OCI-LY1 (cell line): ENCODE measurements around the gene MT1E.

Experiments used
- H2AFZ ChIP-seq: fragments of 200-600 bp; sonication (generic), shearing (Covaris generic); 2 replicates; pipeline ENCODE4 v1.6.0; 2014; ENCODE audit warnings: antibody characterized with exemption, mild to moderate bottlenecking, low read length
- H3F3A ChIP-seq: fragments of 200-600 bp; sonication (generic), shearing (Covaris generic); 2 replicates; pipeline ENCODE4 v1.6.0; 2014; ENCODE audit warnings: mild to moderate bottlenecking, antibody characterized with exemption, low read length, moderate library complexity; ENCODE audit not compliant: insufficient read depth
- H3K27ac ChIP-seq: fragments of 200-600 bp; sonication (generic); 2 replicates; pipeline ENCODE4 v1.5.1; 2014; ENCODE audit warnings: low read length, mixed run types, mild to moderate bottlenecking, low read depth; ENCODE audit not compliant: poor library complexity, severe bottlenecking
- H3K27me3 ChIP-seq: fragments of 200-600 bp; sonication (generic); 2 replicates; pipeline ENCODE4 v1.6.0; 2014; ENCODE audit warnings: antibody characterized with exemption, mild to moderate bottlenecking, low read length, moderate library complexity; ENCODE audit not compliant: insufficient read depth
- H3K36me3 ChIP-seq: fragments of 200-600 bp; sonication (generic); 2 replicates; pipeline ENCODE4 v1.6.1; 2014; ENCODE audit warnings: mild to moderate bottlenecking, antibody characterized with exemption, low read length, moderate library complexity, mixed read lengths; ENCODE audit not compliant: insufficient read depth
- H3K4me1 ChIP-seq: fragments of 200-600 bp; sonication (generic); 2 replicates; pipeline ENCODE4 v1.5.1; 2014; ENCODE audit warnings: mild to moderate bottlenecking, low read length, moderate library complexity; ENCODE audit not compliant: insufficient read depth, severe bottlenecking
- H3K4me2 ChIP-seq: fragments of 200-600 bp; sonication (generic), shearing (Covaris generic); 2 replicates; pipeline ENCODE4 v1.6.1; 2014; ENCODE audit warnings: low read length
- H3K4me3 ChIP-seq: fragments of 200-600 bp; sonication (generic); 2 replicates; pipeline ENCODE4 v1.5.1; 2014; ENCODE audit warnings: low read length, low read depth, mild to moderate bottlenecking, mixed read lengths; ENCODE audit not compliant: poor library complexity, severe bottlenecking
- H3K79me2 ChIP-seq: fragments of 200-600 bp; shearing (Covaris generic); 2 replicates; pipeline ENCODE4 v1.6.1; 2016; ENCODE audit warnings: mixed run types, low read length, mixed read lengths; ENCODE audit not compliant: insufficient read depth
- H3K9ac ChIP-seq: fragments of 200-600 bp; sonication (generic), shearing (Covaris generic); 2 replicates; pipeline ENCODE4 v1.6.1; 2014; ENCODE audit warnings: mild to moderate bottlenecking, low read length, mixed read lengths
- H3K9me2 ChIP-seq: fragments of 200-600 bp; sonication (generic), shearing (Covaris generic); 2 replicates; pipeline ENCODE4 v1.6.1; 2014; ENCODE audit warnings: low read depth, mild to moderate bottlenecking, low read length, mixed read lengths
- H3K9me3 ChIP-seq: fragments of 200-600 bp; shearing (Covaris generic); 2 replicates; pipeline ENCODE4 v1.6.1; 2014; ENCODE audit warnings: low read length, mixed read lengths
- H4K20me1 ChIP-seq: fragments of 200-600 bp; sonication (generic), shearing (Covaris generic); 2 replicates; pipeline ENCODE4 v1.6.0; 2016; ENCODE audit warnings: mild to moderate bottlenecking, low read length; ENCODE audit not compliant: insufficient read depth
- EZH2 ChIP-seq: fragments of 200-600 bp; sonication (generic), shearing (Covaris generic); IDR thresholded peaks from 2 replicates; pipeline ENCODE4 v1.8.0; 2017; ENCODE audit warnings: borderline replicate concordance, mixed run types, mild to moderate bottlenecking, antibody characterized with exemption, low read length, moderate library complexity, mixed read lengths
- TF ChIP-seq, protein P1 (sequence below): fragments of 200-600 bp; sonication (generic), shearing (Covaris generic); IDR thresholded peaks from 2 replicates; pipeline ENCODE4 v1.5.1; 2017; ENCODE audit warnings: mild to moderate bottlenecking, antibody characterized with exemption, low read length, moderate library complexity, mixed read lengths

Gene MT1E

GRCh38 chr16:56616608-56617211 is 8.9 kb upstream of the MT1E start:
- no peaks in the 10 kb centered on the region for H3K9me2 ChIP-seq
- no peak overlapping the region for H3K9ac ChIP-seq
- no peak overlapping the region for H3K4me2 ChIP-seq
- no peak overlapping the region for H3K27ac ChIP-seq
- no peaks in the 10 kb centered on the region for H4K20me1 ChIP-seq
- H3K4me1 ChIP-seq: no peaks in the 10 kb centered on the region
- no peak overlapping the region for H2AFZ ChIP-seq
- TF ChIP-seq, protein P1, sequence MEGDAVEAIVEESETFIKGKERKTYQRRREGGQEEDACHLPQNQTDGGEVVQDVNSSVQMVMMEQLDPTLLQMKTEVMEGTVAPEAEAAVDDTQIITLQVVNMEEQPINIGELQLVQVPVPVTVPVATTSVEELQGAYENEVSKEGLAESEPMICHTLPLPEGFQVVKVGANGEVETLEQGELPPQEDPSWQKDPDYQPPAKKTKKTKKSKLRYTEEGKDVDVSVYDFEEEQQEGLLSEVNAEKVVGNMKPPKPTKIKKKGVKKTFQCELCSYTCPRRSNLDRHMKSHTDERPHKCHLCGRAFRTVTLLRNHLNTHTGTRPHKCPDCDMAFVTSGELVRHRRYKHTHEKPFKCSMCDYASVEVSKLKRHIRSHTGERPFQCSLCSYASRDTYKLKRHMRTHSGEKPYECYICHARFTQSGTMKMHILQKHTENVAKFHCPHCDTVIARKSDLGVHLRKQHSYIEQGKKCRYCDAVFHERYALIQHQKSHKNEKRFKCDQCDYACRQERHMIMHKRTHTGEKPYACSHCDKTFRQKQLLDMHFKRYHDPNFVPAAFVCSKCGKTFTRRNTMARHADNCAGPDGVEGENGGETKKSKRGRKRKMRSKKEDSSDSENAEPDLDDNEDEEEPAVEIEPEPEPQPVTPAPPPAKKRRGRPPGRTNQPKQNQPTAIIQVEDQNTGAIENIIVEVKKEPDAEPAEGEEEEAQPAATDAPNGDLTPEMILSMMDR: no peak
- TF ChIP-seq EZH2: no peak
- no peaks in the 10 kb centered on the region for H3K9me3 ChIP-seq
- no peaks in the 10 kb centered on the region for H3K27me3 ChIP-seq
- no peaks in the 10 kb centered on the region for H3F3A ChIP-seq
- H3K79me2 ChIP-seq: no peaks in the 10 kb centered on the region
- H3K4me3 ChIP-seq: no peak overlapping the region
- H3K36me3 ChIP-seq: no peaks in the 10 kb centered on the region

DNA sequence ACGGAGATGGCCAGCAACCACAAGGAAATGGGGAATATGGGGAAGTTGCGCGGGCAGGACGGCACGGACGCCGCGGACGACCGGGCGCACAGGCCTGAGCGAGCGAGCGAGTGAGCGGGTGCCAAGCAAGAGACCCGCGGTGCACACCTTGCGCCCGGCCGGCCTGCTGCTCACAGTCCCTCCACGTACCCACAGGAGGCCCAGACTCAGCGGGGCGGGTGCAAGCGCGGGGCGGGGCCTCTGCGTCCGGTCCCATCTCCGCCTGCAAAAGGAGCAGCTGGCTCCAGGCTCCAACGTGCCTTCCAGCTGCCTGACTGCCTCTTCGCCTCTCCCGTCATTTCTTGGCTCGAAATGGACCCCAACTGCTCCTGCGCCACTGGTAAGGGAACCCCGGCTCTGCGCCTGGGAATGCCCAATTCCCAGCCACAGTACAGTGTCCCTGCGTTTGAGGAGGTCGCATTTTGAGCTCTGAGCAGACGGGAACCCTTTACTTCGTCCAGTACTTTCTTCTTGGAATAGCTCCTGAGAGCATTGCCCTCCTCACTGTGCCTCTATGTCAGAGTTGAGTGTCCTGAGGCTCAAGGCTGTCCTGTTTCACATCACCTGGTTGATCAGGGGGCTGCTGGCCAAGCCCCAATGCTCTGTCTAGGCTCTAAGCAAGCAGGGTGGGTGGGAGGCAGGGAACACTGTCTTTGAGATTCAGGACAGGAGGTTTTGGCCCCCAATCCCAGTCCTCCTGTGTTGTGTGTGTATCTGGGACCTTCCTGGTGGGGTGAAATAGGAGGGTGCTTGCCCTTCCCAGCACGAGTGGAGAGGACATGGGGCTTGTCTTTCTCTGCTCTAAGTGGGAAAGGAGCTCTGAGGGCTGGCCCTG is 8.1 kb upstream of the MT1E start:
- Histone ChIP-seq H3K36me3 (no peaks in the 10 kb centered on the region), H3K9ac (no peak overlapping the region), H3K9me3 (no peaks in the 10 kb centered on the region), H3K9me2 (no peaks in the 10 kb centered on the region), H3K4me1 (no peaks in the 10 kb centered on the region), H3K4me3 (no peak overlapping the region), H3K27me3 (no peaks in the 10 kb centered on the region), H3K27ac (no peak overlapping the region), H4K20me1 (no peaks in the 10 kb centered on the region), H2AFZ (no peak overlapping the region), H3K4me2 (no peak overlapping the region), H3F3A (no peaks in the 10 kb centered on the region), H3K79me2 (no peaks in the 10 kb centered on the region)
- no peak for TF ChIP-seq EZH2
- TF ChIP-seq, protein P1: no peak

DNA sequence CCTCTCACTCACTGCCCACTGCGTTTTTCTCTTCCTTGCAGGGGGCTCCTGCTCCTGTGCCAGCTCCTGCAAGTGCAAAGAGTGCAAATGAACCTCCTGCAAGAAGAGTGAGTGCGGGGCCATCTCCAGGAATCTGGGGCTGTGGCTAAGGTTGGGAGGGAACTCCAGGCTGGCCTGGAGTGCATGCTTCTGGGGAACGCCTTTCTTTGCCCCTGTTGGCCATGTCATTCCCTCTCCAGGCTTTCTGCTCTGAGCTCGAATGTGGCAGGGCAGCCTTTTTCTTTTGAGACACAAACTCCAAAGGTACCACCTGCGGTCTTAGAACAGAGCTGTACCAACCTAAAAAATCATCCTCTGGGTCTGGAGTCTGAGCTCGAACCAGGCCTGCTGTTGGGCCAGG is 7.4 kb upstream of the MT1E start:
- Histone ChIP-seq H3K9me3 (no peaks in the 10 kb centered on the region), H3K27me3 (no peaks in the 10 kb centered on the region), H3K4me3 (no peak overlapping the region), H3K27ac (no peak overlapping the region), H3K36me3 (no peaks in the 10 kb centered on the region), H3F3A (no peaks in the 10 kb centered on the region), H3K9ac (no peak overlapping the region), H3K9me2 (no peaks in the 10 kb centered on the region), H2AFZ (no peak overlapping the region), H3K79me2 (no peaks in the 10 kb centered on the region), H3K4me1 (no peaks in the 10 kb centered on the region), H4K20me1 (no peaks in the 10 kb centered on the region), H3K4me2 (no peak overlapping the region)
- TF ChIP-seq, protein P1: no peak
- no peak for TF ChIP-seq EZH2
